NOMO-1 (cell line): ENCODE results near the gene ADARB2.

Experiments used
- DNase-seq, 2 experiments: peaks; one replicate each; lab custom pipeline; 2025; ENCODE audit not compliant: unreplicated experiment in 2 of 2; lab: John Stamatoyannopoulos, UW

The ADARB2 gene

GRCh38 chr10:1513221-1513620 is 224.1 kb downstream of the ADARB2 start:
- DNase-seq: no peak

DNA sequence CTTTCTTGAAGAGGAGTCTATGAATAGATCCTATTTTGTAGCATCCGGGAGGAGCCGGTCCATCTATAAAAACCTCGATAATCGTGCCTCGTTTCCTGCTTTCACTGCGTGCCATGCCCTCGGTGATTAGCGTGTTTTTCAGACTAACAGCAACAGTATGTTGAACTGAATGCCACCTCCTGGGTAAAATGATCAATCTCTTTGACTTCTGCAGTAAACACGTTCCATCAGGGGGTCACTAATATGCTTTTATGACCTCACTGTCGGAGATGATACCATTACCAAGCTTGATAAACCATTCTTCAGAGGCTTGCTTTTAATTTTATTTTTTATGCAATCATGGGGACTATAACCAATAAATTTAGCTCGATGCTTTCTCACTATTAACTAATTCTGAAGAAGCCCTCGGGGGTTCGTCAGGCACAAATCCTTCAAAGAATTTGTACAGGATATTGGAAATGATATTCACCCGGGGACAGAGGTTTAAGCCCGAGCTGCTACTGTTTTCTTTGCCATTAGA is 228.3 kb downstream of the ADARB2 start:
- DNase-seq: no peak

DNA sequence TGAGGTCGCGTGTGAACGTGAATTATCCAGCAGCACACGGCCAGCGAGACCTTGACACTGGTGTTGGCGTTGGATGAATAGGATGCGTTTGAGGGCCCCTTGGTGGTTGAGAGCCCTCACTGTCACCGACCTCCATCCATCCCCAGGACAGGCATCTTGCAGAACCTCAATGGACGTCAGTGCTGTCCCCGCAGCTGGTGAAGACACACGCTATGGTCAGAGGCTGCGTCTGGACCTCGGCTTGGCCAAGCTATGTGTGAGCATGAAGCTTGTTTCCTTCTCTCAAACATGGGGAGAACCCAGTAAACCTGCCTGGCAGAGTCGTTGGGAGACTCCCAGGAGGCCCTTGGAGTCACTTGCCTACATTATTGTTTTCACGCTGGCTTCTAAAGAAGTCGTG is 229.2 kb downstream of the ADARB2 start:
- no peak for DNase-seq

DNA sequence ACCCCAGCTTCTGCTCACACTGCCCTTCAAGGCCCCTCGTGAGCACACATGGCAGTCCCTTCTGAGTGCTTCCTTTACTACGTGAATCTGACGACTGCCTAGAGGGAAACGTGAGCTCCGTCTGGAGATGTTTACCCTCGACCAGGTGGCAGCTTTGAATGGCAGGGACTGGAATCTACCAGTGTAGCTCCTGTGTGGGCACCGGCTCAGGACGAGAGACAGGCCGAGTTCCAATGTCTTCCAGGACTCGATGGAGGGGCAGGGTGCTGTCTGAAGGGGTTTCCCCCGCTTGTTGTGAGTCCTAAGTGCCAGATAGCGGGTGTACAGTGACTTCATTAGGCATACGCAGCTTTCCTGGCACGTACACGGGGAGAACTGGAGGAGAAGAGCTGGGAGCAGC is 229.9 kb downstream of the ADARB2 start:
- DNase-seq: no peak

- no peak for DNase-seq
Measured at GRCh38 chr10:1504940-1505339, 232.4 kb downstream of the ADARB2 start.

DNA sequence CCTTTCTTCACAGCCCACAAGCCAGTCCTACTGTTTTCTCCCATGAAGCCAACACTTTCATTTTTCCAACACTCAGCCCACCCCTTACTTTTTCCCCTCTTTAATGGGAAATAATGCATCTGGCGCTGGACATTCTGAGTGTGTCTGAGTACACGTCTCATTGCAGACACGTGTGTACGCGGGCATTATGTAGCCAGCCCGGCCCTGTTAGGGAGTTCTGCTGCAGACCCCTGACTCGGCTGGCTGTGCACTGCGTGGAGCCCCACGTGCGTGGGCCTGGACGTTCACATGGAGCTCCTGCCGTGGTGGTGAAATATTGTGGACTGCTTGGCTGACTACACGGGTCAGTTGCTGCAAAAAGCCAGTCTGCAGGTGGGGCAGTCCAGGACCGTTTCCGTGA is 233.0 kb downstream of the ADARB2 start:
- DNase-seq: no peak

GRCh38 chr10:1502451-1502850 is 234.9 kb downstream of the ADARB2 start:
- no peak for DNase-seq

- DNase-seq: no peak
Measured at GRCh38 chr10:1499359-1499957, 237.9 kb downstream of the ADARB2 start.

DNA sequence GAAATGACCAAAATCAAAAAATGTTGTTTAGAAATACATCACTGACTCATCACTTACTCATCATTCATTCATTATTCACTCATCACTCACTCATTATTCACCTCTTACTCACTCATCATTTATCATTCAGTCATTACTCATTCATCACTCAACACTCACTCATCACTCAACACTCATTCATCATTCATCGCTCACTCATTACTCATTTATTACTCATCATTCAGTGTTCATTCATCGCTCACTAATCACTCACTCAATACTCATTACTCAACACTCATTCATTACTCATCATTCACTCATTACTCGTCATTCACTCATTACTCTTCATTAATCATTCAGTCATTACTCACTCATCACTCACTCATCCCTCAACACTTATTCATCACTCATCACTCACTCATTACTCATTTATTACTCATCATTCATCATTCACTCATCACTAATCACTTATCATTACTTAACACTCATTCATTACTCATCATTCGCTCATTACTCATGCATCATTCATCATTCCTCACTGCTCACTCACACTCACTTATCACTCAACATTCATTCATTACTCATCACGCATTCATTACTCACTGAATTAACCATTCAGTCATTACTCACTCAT is 238.5 kb downstream of the ADARB2 start:
- no peak for DNase-seq

- no peak for DNase-seq
Measured at GRCh38 chr10:1495915-1496517, 241.3 kb downstream of the ADARB2 start.

DNA sequence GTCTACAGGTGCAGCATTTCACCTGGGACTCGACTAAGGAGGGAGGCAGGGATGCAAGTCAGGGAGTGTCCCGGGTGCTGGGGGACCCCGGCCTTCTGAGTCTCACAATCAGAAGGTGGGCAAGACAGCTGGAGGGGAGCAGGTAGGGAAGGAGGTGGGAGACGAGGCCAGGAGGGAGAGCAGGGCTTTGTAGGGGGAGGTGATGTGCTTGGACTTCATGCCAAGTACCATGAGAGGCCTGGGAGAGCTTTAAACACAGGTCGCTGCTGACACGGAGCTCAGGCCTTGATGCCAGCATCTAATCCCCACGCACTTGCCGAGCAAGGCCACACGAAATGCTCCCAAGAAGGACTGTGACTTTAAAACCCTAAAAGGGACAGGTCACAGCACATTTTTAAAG is 244.7 kb downstream of the ADARB2 start:
- no peak for DNase-seq

- no peak for DNase-seq
Measured at GRCh38 chr10:1491901-1492300, 245.4 kb downstream of the ADARB2 start.

- no peak for DNase-seq
Measured at GRCh38 chr10:1489801-1490200, 247.5 kb downstream of the ADARB2 start.

DNA sequence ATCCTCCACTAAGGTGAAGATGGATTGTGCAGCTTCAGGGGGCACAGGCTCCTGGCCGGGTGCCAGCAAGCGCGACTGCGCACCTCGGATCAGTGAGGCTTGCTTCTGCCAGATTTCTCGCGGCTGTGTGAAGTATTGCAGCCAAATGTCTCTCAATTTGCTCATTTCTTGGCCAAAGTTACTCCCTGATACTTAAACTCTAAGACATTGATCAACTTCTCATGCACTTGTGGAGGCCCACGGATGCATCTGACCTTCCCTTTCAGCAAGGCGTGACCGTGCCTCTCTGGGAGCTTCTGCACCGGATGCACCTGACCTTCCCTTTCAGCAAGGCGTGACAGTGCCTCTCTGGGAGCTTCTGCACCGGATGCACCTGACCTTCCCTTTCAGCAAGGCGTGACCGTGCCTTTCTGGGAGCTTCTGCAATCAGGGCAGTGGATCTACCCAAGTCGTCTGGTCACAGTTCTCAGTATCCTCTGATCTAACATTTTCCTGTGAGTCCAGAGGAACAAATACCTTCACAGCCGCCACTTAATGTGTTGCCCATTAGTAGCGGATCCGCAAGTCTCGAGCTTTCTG is 248.3 kb downstream of the ADARB2 start:
- no peak for DNase-seq

- no peak for DNase-seq
Measured at GRCh38 chr10:1486841-1487687, 250.3 kb downstream of the ADARB2 start.

DNA sequence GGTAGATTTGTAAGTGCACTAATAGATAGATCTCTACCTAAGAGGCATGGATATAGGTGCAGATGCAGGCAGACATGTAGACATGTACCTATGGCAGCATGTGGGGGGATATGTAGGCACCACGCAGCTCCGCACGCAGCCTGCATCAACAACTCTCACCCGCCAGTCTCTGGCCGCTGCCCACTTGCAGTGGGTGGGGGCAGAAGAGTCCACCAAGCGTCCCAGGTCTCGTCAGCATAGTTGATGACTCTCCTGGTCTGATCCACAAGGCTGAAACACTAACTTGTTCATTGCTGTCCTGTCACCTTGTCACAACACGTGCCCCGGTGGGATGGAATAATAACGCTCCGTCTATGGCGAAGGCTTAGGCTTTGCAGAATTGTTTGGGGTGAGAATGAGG is 252.0 kb downstream of the ADARB2 start:
- no peak for DNase-seq

DNA sequence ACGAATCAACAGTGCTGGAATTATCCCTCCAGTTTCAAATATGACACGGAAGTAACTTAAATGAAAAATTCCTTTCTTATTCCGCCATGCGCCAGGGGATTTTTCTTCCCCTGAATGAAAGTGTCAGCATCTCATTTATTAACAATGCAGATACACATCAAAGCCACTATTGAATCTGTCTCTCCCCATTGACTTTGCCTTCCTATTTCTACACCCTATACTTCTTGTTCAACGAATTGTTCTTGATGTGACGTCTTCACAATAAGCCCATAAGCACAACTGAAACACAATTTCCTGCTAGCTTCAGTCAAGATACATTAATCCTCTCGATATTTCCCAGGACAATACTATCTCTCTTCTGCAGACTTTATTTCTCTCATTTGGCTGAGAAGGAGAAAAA is 253.5 kb downstream of the ADARB2 start:
- DNase-seq: no peak

GRCh38 chr10:1483246-1483645 is 254.1 kb downstream of the ADARB2 start:
- no peak for DNase-seq

DNA sequence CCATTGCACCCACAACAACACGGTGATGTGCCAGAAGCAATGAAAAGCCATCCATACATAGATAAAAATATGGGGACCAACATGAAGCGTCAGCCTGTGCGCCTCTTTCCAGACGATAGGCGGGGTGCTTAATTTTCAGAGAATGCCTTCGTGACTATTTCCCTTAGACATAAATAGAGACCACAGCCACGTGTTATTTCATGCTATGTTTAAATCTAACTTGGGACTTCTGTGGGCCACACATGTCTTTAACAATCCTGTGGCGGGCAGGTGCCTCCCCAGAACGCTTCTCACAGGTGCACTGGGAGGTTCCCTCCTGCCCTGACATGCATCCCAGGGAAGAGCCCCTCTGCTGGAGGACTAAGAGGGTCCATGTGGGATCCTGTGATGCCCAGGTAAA is 259.7 kb downstream of the ADARB2 start:
- DNase-seq: no peak

DNA sequence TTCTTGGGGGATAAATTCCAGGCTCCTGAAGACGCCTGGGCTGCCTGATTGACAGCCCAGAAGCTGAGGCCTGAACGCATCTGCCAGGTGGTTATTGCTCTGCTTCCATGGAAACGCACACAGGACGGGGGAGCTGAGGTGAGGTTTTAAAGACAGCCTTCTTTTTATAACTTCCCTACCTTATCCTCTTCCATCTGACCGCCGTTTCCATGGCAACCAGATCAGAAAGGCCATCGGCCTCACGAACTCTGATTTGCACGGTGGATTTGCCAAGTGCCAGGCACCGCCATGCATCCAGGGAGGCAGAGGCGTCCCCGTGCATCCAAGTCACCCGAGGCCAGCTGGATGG is 260.9 kb downstream of the ADARB2 start:
- DNase-seq: no peak

- DNase-seq: no peak
Measured at GRCh38 chr10:1475771-1476454, 261.4 kb downstream of the ADARB2 start.
